Kidney (tissue), 14 donors: ENCODE measurements around the gene PLXNA2. TPM values are rescaled to one million over a fixed set of nuclear protein-coding genes. Genes with fewer than 3 reads are reported as not detected.

ENCODE experiments used
- DNase-seq, 5 donors: peaks; one replicate each; pipeline ENCODE4 v3.0.0-alpha.2; 2013 to 2020
- FAIRE-seq: peaks from 2 replicates; lab custom pipeline; 2012; peaks lifted over from hg19 to GRCh38; lab: Jason Lieb, UNC
- H3K27ac ChIP-seq, 2 donors: one replicate each; pipeline ENCODE4 v1.7.0; 2013; ENCODE audit warnings: low read depth in 2 of 2, low read length in 2 of 2, inconsistent platforms in 1 of 2
- H3K27me3 ChIP-seq: one replicate; pipeline ENCODE4 v1.7.1; 2013; ENCODE audit warnings: low read length, inconsistent platforms; ENCODE audit not compliant: control insufficient read depth, insufficient read depth
- H3K36me3 ChIP-seq, 3 donors: one replicate each; pipeline versions ENCODE4 v1.7.0 to v1.7.1; 2013; ENCODE audit warnings: low read length in 3 of 3, control low read depth in 1 of 3, inconsistent platforms in 1 of 3; ENCODE audit not compliant: insufficient read depth in 3 of 3, control insufficient read depth in 2 of 3
- H3K4me1 ChIP-seq, 3 donors: one replicate each; pipeline versions ENCODE4 v1.7.0 to v1.7.1; 2013; ENCODE audit warnings: low read length in 3 of 3, inconsistent platforms in 1 of 3, low read depth in 1 of 3; ENCODE audit not compliant: control insufficient read depth in 2 of 3, insufficient read depth in 2 of 3
- H3K4me3 ChIP-seq, 3 donors: one replicate each; pipeline versions ENCODE4 v1.7.0 to v1.8.1; 2013; ENCODE audit warnings: low read length in 3 of 3, control low read depth in 1 of 3, inconsistent platforms in 1 of 3
- H3K9ac ChIP-seq, 3 donors: one replicate each; pipeline versions ENCODE4 v1.7.0 to v1.7.1; 2013; ENCODE audit warnings: low read length in 3 of 3, control low read depth in 1 of 3, inconsistent platforms in 1 of 3
- H3K9me3 ChIP-seq, 3 donors: one replicate each; pipeline versions ENCODE4 v1.7.0 to v1.7.1; 2013; ENCODE audit warnings: low read length in 3 of 3, control low read depth in 1 of 3, inconsistent platforms in 1 of 3; ENCODE audit not compliant: control insufficient read depth in 2 of 3, insufficient read depth in 1 of 3
- intact Hi-C: fragments of 100-400 bp; cut with DNase I; formaldehyde crosslinking; loops from one replicate; pipeline ENCODE4 v1.11.1; 2022
- polyA plus RNA-seq: library from polyadenylated mRNA; stranded (reverse); fragments of 350-450 nt; fragmentation: Illumina TruSeq; extraction: RNeasy Lipid Tissue Mini Kit (QIAGEN cat#74804); gene quantifications from one replicate; pipeline ENCODE4 v1.2.3, GENCODE V29; 2014; ENCODE audit warnings: low read depth, low replicate concordance; ENCODE audit not compliant: insufficient read depth
- total RNA-seq: library from RNA; stranded (reverse); fragmentation: NEBNext Ultra II Directional; extraction: Animal tissue kit (Norgen Biotek cat#: 25700); gene quantifications from one replicate; pipeline ENCODE4 v1.2.1, GENCODE V29; 2021
- TF ChIP-seq, protein P1 (sequence below): IDR thresholded peaks from 3 replicates; pipeline ENCODE4 v1.5.1; 2012; ENCODE audit warnings: mild to moderate bottlenecking, moderate library complexity, borderline replicate concordance; ENCODE audit not compliant: insufficient read depth; ENCODE audit errors: extremely low read depth
- donor health status: control.
- donor health status: control.
- donor health status: control.
- donor health status: control.
- donor health status: control.
- donor health status: DM: yes; HTN: yes; CAD: no.
- donor health status: Normal renal cell carcinoma (clear cell type).

The PLXNA2 gene
- total and polyA plus RNA-seq, 2 donors from 2014 or later, result 2.4 to 27.9 TPM

- no peak for DNase-seq
- Histone ChIP-seq H3K9ac (no peak overlapping the region), H3K4me3 (no peak overlapping the region), H3K4me1 (no peaks in the 10 kb centered on the region), H3K36me3 (no peaks in the 10 kb centered on the region), H3K9me3 (no peaks in the 10 kb centered on the region), H3K27me3 (no peaks in the 10 kb centered on the region), H3K27ac (no peak overlapping the region)
- intact Hi-C loops, result no loop called here
- FAIRE-seq, result no peak
- TF ChIP-seq, protein P1, sequence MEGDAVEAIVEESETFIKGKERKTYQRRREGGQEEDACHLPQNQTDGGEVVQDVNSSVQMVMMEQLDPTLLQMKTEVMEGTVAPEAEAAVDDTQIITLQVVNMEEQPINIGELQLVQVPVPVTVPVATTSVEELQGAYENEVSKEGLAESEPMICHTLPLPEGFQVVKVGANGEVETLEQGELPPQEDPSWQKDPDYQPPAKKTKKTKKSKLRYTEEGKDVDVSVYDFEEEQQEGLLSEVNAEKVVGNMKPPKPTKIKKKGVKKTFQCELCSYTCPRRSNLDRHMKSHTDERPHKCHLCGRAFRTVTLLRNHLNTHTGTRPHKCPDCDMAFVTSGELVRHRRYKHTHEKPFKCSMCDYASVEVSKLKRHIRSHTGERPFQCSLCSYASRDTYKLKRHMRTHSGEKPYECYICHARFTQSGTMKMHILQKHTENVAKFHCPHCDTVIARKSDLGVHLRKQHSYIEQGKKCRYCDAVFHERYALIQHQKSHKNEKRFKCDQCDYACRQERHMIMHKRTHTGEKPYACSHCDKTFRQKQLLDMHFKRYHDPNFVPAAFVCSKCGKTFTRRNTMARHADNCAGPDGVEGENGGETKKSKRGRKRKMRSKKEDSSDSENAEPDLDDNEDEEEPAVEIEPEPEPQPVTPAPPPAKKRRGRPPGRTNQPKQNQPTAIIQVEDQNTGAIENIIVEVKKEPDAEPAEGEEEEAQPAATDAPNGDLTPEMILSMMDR, result no peak
Measured at GRCh38 chr1:207990455-207990854, 253.7 kb downstream of the PLXNA2 start.

DNA sequence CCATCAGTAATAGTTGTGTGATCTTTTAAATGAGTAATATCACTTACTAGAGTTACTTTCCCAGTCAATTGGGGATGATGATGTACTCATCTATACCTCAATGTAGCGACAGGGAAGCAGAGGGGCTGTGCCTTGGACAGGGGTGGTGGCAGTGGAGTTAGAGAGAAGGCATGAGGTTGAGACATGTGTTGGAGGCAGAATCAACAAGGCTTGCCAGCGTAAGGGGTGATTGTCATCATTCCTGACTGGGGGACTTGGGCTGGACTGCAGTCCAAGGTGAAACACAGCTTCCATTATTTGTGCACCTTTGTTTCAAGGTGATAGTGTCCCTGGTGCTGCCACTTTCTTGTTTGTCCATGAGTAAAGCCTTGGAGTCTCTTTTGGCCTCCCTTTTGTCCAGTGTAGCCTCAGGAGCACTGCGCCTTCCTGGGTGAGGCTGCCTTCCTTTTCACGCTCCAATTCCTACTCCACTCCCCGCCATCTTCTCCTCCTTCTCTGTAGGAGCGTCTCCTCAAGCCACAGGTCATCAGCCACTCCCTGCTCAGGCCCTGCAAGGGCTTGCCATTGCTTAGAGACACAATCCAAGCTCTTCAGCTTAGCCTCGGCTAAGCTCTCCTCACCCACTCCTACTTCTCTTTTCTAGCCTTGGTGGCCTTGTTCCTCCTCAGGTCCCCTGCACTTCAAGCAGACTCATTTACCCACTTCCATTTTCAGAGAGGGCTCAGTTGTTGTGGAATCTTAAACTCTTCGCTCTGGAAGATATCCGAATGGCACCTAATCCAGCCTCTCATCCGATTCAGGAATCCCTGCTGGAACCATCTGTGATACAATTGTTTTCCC lies 255.6 kb downstream of the PLXNA2 start:
- H3K36me3 ChIP-seq, result no peaks in the 10 kb centered on the region
- no peak overlapping the region for H3K27ac ChIP-seq
- H3K4me3 ChIP-seq, result no peak overlapping the region
- H3K4me1 ChIP-seq, result no peaks in the 10 kb centered on the region
- FAIRE-seq (no peak), DNase-seq (no peak)
- no peaks in the 10 kb centered on the region for H3K27me3 ChIP-seq
- H3K9me3 ChIP-seq, result no peaks in the 10 kb centered on the region
- intact Hi-C loops, result no loop called here
- H3K9ac ChIP-seq, result no peak overlapping the region
- TF ChIP-seq, protein P1, result no peak

- Histone ChIP-seq H3K36me3 (no peaks in the 10 kb centered on the region), H3K4me3 (no peak overlapping the region), H3K9me3 (no peaks in the 10 kb centered on the region), H3K9ac (no peak overlapping the region), H3K27ac (no peak overlapping the region), H3K27me3 (no peaks in the 10 kb centered on the region), H3K4me1 (no peaks in the 10 kb centered on the region)
- no peak for DNase-seq
- intact Hi-C loops, result no loop called here
- TF ChIP-seq, protein P1, result no peak
- FAIRE-seq, result no peak
Measured at GRCh38 chr1:207987164-207987563, 257.0 kb downstream of the PLXNA2 start.
